GM12892 (cell line): ENCODE results near the gene LMNA.

Experiments used
- POLR2A ChIP-seq: IDR thresholded peaks from 2 replicates; pipeline ENCODE4 v1.6.1; 2011; ENCODE audit warnings: low read depth, low read length, control low read depth
- TAF1 ChIP-seq: IDR thresholded peaks from 2 replicates; pipeline ENCODE4 v1.6.1; 2011; ENCODE audit warnings: low read depth, mild to moderate bottlenecking, control low read depth, low read length, borderline replicate concordance

- no peak for TF ChIP-seq POLR2A
- no peak for TF ChIP-seq TAF1
Observed at GRCh38 chr1:156160743-156161171, 46.2 kb downstream of the LMNA start.
